H1 (cell line): ENCODE measurements around the gene ACTG1. TPM values are rescaled to one million over a fixed set of nuclear protein-coding genes. Genes with fewer than 3 reads are reported as not detected.

Experiments
- BRCA1 ChIP-seq: IDR thresholded peaks from 2 replicates; pipeline ENCODE4 v1.6.1; 2012; ENCODE audit warnings: low read depth, low read length, improper control_type of control experiment
- CBX5 ChIP-seq: fragments of 300-800, 300-1000 bp; sonication (generic); IDR thresholded peaks from 2 replicates; pipeline ENCODE4 v1.7.1; 2016; ENCODE audit warnings: antibody characterized with exemption, low read length, low read depth
- CHD2 ChIP-seq: IDR thresholded peaks from 2 replicates; pipeline ENCODE4 v1.6.1; 2012; ENCODE audit warnings: low read length, improper control_type of control experiment
- CTBP2 ChIP-seq: IDR thresholded peaks from 2 replicates; pipeline ENCODE4 v1.7.0; 2011; ENCODE audit warnings: borderline replicate concordance, mild to moderate bottlenecking, moderate library complexity, mixed read lengths, low read length; ENCODE audit not compliant: insufficient read depth, insufficient read length
- EZH2 ChIP-seq: fragments of 200-600 bp; sonication (generic); IDR thresholded peaks from 2 replicates; pipeline ENCODE4 v1.7.1; 2012; ENCODE audit warnings: low read depth, mild to moderate bottlenecking, moderate library complexity, low read length, inconsistent platforms; ENCODE audit not compliant: severe bottlenecking
- KDM5A ChIP-seq: fragments of 200-600 bp; IDR thresholded peaks from 2 replicates; pipeline ENCODE4 v1.7.1; 2012; ENCODE audit warnings: mild to moderate bottlenecking, low read length, inconsistent platforms, mixed read lengths
- PHF8 ChIP-seq: fragments of 200-600 bp; sonication (generic); conservative IDR thresholded peaks from 2 replicates; pipeline ENCODE4 v1.7.1; 2012; ENCODE audit warnings: low read depth, mild to moderate bottlenecking, inconsistent platforms, low read length, moderate library complexity
- RAD21 ChIP-seq, 2 experiments: IDR thresholded peaks in 1 of 2; conservative IDR thresholded peaks in 1 of 2; 2 replicates each; pipeline ENCODE4 v1.6.1; 2011; ENCODE audit warnings: low read depth in 2 of 2, low read length in 2 of 2, improper control_type of control experiment in 1 of 2, inconsistent platforms in 1 of 2, mild to moderate bottlenecking in 1 of 2, moderate library complexity in 1 of 2
- RFX5 ChIP-seq: IDR thresholded peaks from 2 replicates; pipeline ENCODE4 v1.6.1; 2011; ENCODE audit warnings: low read depth, low read length, improper control_type of control experiment, borderline replicate concordance
- RNF2 ChIP-seq: fragments of 200-900, 300-1000 bp; sonication (generic); IDR thresholded peaks from 2 replicates; pipeline ENCODE4 v1.7.1; 2016; ENCODE audit warnings: borderline replicate concordance, low read depth, mild to moderate bottlenecking, antibody characterized with exemption, low read length; ENCODE audit not compliant: poor library complexity, severe bottlenecking; ENCODE audit errors: missing control alignments
- SIRT6 ChIP-seq: IDR thresholded peaks from one replicate; pipeline ENCODE4 v1.7.1; 2012; ENCODE audit warnings: low read length, inconsistent platforms
- SP2 ChIP-seq: IDR thresholded peaks from 2 replicates; pipeline ENCODE4 v1.6.1; 2012; ENCODE audit warnings: mild to moderate bottlenecking, low read length, inconsistent platforms
- TAF7 ChIP-seq: optimal IDR thresholded peaks from 2 replicates; pipeline ENCODE3; 2011; ENCODE audit warnings: low read depth, mild to moderate bottlenecking, inconsistent platforms, low read length, moderate library complexity, borderline replicate concordance
- TBP ChIP-seq: IDR thresholded peaks from 2 replicates; pipeline ENCODE4 v1.6.1; 2011; ENCODE audit warnings: low read depth, low read length, improper control_type of control experiment
- YY1 ChIP-seq: IDR thresholded peaks from 2 replicates; pipeline ENCODE4 v1.6.1; 2011; ENCODE audit warnings: low read depth, mild to moderate bottlenecking, low read length
- ZNF274 ChIP-seq: IDR thresholded peaks from 2 replicates; pipeline ENCODE4 v1.7.0; 2012; ENCODE audit warnings: low read length, borderline replicate concordance; ENCODE audit errors: extremely low read depth
- polyA plus RNA-seq, 7 experiments: library from polyadenylated mRNA; depleted of rRNA in 3 of 7; stranded (reverse) in 5 of 7; unstranded in 2 of 7; fragments of >200 nt in 5 of 7; fragments of 200-250 nt in 2 of 7; gene quantifications; 1 replicate in 5 of 7; 2 replicates in 1 of 7; 4 replicates in 1 of 7; pipeline versions ENCODE4 v1.2.1 to v1.2.3, GENCODE V29; 2011 to 2013; ENCODE audit warnings: missing spikeins in 2 of 7, mixed read lengths in 2 of 7
- total RNA-seq: library from RNA; stranded (reverse); fragmentation: NEBNext Ultra II Directional; extraction: Animal tissue kit (Norgen Biotek cat#: 25700); gene quantifications from 2 replicates; pipeline ENCODE4 v1.2.1, GENCODE V29; 2021
- TF ChIP-seq, protein P1 (sequence below), 3 experiments: IDR thresholded peaks; 1 replicate in 2 of 3; 2 replicates in 1 of 3; pipeline versions ENCODE4 v1.5.1 to v1.6.1; 2011; ENCODE audit warnings: low read length in 3 of 3, mild to moderate bottlenecking in 3 of 3, inconsistent platforms in 2 of 3, low read depth in 1 of 3, moderate library complexity in 1 of 3; ENCODE audit not compliant: insufficient read depth in 1 of 3; ENCODE audit errors: control extremely low read depth in 1 of 3
- TF ChIP-seq, protein P2 (sequence below): IDR thresholded peaks from 2 replicates; pipeline ENCODE4 v1.6.1; 2012; ENCODE audit warnings: inconsistent platforms

The ACTG1 gene
- total and polyA plus RNA-seq, 2 of the 8 experiments (the other 6 are each of a cell fraction or from before 2014, with no cell fraction given) = 3,535 to 5,010 TPM

DNA sequence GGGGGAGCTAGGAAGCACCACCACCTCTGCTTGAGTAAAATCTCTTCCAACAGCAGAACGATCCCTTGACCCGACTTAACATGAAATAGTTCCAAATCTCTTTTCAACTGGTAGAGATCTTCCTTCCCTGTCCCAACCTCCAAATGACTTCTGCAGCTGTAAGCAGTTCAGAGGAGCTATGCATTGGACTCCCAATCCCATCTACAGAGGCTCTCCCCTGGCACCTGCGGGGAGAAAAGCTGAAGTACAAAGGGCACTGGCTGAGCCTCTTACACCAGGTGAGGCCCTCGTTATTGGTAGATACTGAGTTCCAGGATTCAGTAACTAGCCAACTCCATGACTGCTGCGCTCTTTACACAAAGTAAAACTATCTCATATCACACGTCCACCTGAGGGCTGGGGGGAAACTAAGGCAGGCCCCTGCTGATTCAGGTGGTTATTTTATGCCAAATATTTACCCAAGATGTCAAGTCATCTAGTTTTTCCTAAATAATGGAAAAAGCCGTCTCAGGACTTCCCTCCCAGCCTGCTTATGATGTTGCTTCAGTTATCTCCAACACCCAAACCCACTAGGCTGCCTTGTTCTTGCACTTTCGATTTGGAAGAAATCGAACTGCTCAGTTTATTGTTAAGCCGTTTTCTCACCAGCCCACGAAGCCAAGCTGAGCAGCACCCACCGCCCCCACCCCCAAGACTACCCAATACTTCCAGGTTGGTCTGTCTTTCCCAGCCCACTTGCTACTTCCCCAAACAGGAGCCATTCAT lies 3.2 kb downstream of the ACTG1 start (continued):
- TF ChIP-seq, protein P1, sequence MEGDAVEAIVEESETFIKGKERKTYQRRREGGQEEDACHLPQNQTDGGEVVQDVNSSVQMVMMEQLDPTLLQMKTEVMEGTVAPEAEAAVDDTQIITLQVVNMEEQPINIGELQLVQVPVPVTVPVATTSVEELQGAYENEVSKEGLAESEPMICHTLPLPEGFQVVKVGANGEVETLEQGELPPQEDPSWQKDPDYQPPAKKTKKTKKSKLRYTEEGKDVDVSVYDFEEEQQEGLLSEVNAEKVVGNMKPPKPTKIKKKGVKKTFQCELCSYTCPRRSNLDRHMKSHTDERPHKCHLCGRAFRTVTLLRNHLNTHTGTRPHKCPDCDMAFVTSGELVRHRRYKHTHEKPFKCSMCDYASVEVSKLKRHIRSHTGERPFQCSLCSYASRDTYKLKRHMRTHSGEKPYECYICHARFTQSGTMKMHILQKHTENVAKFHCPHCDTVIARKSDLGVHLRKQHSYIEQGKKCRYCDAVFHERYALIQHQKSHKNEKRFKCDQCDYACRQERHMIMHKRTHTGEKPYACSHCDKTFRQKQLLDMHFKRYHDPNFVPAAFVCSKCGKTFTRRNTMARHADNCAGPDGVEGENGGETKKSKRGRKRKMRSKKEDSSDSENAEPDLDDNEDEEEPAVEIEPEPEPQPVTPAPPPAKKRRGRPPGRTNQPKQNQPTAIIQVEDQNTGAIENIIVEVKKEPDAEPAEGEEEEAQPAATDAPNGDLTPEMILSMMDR (IDR thresholded peaks at IDR 0.05; ENCODE audit: control extremely low read depth in 1 of 3, insufficient read depth in 1 of 3, low read depth in 1 of 3, low read length in 3 of 3) = 0 out of 4 replicates have a peak, but pooled peaks of 1 of the 3 experiments have one; percentile 1
- TF ChIP-seq KDM5A = no peak
- TF ChIP-seq BRCA1 = no peak
- TF ChIP-seq RAD21 (IDR thresholded peaks at IDR 0.05 in 1 of 2, conservative IDR thresholded peaks at IDR 0.05 in 1 of 2; ENCODE audit: low read depth in 2 of 2, low read length in 2 of 2) = no peak
- no peak for TF ChIP-seq EZH2
- no peak for TF ChIP-seq CTBP2
- TF ChIP-seq SP2 = no peak
- no peak for TF ChIP-seq ZNF274
- TF ChIP-seq TBP = no peak
- TF ChIP-seq CHD2 = no peak
- peak; percentile 29; the same call in 1 of the 2 replicates for TF ChIP-seq PHF8
- TF ChIP-seq YY1 = no peak
- TF ChIP-seq, protein P2, sequence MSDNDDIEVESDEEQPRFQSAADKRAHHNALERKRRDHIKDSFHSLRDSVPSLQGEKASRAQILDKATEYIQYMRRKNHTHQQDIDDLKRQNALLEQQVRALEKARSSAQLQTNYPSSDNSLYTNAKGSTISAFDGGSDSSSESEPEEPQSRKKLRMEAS = no peak
- no peak for TF ChIP-seq RFX5
- TF ChIP-seq RNF2 = no peak
- no peak for TF ChIP-seq CBX5
- peak; percentile 45 for TF ChIP-seq TAF7
- TF ChIP-seq SIRT6 = no peak
